GM18505 (cell line): ENCODE measurements around the gene RIPOR2.

Source experiments
- ATAC-seq: cut with Tn5 transposase; IDR thresholded peaks from one replicate; pipeline ENCODE4 v1.9.1; 2021; ENCODE audit not compliant: unreplicated experiment
- POLR2A ChIP-seq: IDR thresholded peaks from 4 replicates; pipeline ENCODE4 v1.6.1; 2011; ENCODE audit warnings: borderline replicate concordance; ENCODE audit not compliant: insufficient read depth, insufficient read length; ENCODE audit errors: extremely low read depth

RIPOR2 gene

GRCh38 chr6:24838081-24838480, 97.7 kb downstream of the RIPOR2 start:
- ATAC-seq, result no peak
- TF ChIP-seq POLR2A, result no peak

GRCh38 chr6:24836109-24836508, 99.7 kb downstream of the RIPOR2 start:
- ATAC-seq, result no peak
- no peak for TF ChIP-seq POLR2A

GRCh38 chr6:24833711-24834386, 101.9 kb downstream of the RIPOR2 start:
- no peak for TF ChIP-seq POLR2A
- no peak for ATAC-seq

GRCh38 chr6:24832794-24833193, 103.0 kb downstream of the RIPOR2 start:
- ATAC-seq, result no peak
- TF ChIP-seq POLR2A, result no peak

DNA sequence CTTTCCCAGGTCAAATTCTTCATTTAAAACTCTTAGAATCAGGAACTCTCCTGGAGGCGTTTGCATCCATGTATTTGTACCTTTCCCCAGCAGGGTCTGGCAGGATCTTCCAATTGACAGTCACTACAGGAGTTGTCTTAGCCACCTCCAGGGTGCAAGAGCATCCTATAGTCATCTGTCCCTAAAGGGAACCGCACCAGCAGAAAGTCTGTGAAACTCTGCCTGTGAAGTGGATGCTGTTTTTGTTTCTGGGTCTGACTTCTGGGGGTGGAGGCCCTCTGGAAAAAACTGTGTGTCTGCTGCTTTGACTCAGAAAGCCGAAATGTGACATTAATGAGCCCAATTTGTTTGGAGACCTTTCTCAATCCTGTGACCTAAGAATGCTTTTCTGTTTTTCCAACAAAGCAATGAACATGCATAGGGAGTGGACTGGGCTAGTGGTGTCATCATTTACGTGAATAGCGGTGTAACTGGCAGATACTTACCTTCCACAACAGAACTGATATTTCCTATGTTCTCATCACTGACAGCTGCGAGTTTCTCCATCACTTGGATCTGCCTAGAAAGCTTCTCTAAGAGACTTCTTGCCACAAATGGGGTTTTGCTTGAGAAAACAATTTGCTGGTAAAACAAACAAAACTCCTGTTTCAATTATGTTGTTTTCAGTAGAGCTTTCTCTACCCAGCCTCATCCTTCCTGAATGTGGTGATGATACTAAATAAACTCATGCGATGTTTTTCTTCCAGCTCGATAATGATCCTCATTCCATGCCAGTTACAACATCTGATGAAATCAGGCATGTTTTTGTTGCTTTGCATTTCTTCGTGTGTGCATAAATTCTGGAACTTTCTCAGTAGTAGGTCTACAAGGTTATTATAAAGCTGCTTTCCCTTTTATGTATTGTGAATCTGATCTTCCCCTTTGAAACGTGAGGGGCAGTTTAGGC, 103.7 kb downstream of the RIPOR2 start:
- no peak for ATAC-seq
- no peak for TF ChIP-seq POLR2A

- no peak for ATAC-seq
- TF ChIP-seq POLR2A, result no peak
These were observed 106.1 kb downstream of the RIPOR2 start for GRCh38 chr6:24829657-24830056.

- ATAC-seq, result no peak
- TF ChIP-seq POLR2A, result no peak
These were observed 107.8 kb downstream of the RIPOR2 start for GRCh38 chr6:24827970-24828369.

DNA sequence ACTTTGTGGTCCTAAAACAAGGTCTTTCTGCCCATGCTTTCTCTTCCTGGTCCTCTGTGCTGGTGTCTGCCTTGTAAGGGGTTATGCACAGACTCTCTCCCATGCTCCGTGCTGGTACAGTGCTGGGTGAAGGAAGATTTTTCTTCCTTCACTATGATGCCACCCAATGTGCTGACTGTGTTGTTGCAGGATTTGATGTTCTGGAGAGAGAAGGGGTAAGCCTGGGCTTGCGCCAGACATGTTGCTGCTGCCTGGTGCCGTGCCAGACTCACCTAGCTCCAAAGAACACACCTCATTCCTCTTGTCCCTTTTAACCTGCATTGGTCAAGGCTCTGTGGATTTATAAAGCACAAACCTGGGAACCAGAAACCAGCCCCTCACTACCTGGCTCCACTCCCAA, 108.6 kb downstream of the RIPOR2 start:
- TF ChIP-seq POLR2A, result no peak
- ATAC-seq, result no peak

DNA sequence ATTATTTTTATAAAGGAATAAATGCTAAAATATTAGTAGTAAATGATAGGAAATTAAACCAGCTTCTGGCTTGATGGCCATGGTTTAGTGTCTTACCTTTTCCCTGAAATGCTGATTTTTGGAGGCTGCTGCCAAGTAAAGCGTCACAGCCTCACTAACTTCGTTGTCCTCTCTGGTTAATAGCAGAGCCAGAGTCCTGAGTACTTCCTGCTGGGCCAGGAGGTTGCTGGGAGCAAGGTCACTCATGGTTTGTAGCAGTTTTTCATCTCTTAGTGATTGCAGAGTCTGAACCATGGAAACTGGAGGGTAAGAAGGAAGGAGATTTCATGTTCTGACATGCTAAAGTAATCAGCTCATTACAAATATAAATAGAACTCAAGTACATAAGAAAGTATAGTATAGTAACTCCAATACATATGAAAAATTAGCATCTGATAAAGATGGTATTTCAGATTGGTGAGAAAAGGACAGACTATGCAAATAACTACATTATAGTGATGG, 110.6 kb downstream of the RIPOR2 start:
- no peak for ATAC-seq
- TF ChIP-seq POLR2A, result no peak

GRCh38 chr6:24824142-24824938, 111.4 kb downstream of the RIPOR2 start:
- TF ChIP-seq POLR2A, result no peak
- no peak for ATAC-seq

GRCh38 chr6:24823185-24823584, 112.6 kb downstream of the RIPOR2 start:
- ATAC-seq, result no peak

DNA sequence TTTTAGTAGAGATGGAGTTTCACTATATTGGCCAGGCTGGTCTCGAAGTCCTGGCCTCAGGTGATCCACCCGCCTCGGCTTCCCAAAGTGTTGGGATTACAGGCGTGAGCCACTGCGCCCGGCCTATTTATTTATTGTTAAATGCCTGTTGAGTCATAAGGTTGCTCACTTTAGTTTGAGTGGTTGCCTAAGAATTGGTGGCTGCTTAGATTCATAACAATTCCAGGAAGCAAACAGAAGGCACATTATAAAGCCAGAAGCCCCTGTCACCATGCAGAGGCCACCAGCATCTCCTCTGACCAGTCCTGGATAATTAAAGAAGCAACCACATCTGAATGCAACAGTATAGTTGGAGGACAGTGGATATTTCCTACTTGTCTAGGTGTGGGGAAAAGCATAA, 113.1 kb downstream of the RIPOR2 start:
- no peak for TF ChIP-seq POLR2A
- ATAC-seq, result no peak

More at GRCh38 chr6:24823185-24823584, 112.6 kb downstream of the RIPOR2 start:
- TF ChIP-seq POLR2A, result no peak

DNA sequence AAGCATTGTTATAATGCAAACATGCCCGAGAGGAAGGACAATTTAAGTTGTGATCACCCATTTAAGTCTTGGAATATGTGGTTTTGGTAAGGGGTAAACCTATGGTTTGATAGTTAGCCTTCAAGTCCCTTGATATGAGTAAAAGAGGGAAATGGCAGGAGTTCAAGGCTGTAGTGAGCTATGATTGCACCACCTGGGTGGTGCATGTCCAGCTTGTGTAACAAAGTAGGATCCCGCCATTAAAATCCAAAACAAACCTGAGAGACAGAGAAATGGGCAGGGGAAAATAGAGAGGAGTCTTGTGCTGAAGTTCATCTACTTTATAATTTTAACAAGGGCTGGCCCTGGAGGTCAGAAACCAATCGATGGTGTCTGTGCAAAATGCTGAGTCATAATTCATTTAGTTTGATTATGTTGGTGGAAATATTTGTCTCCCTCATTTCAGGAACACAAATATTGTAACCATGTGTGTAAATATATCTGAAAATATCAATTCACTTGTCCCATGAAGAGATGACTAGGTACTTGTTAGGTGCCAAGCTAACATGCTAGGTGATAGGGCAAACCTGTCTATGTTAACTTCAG, 113.8 kb downstream of the RIPOR2 start:
- ATAC-seq, result no peak
- no peak for TF ChIP-seq POLR2A
